Measurements from ENCODE around the gene NBPF8.
"Not testable (repeated sequence)": the region's sequence is repeated elsewhere in the genome, so short reads cannot be mapped to it uniquely, and the experiment has no call there.

DNA sequence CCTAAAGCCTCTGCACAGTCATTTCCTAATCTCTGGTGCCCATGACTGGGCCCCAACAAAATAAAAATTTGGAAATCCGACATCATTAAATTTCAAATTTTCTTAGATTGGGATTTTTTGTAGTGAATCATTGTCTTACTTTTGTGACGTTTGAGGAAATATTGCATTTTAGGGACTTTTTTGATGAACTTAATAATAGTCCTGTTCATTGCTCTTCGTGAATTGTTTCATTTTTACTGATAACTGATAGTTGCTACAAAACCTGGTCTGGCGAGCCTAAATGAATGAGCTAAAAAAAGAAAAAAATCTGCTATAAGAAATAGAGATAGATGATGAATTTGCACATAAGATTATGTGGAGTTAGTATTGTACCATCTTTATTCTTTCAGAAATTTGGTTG lies 23.5 kb upstream of the NBPF8 start:
- TF ChIP-seq CTCF (IDR thresholded peaks at IDR 0.05; ENCODE audit: low read depth, low read length, poor library complexity, severe bottlenecking); EZH2phosphoT487 (IDR thresholded peaks at IDR 0.05; ENCODE audit: borderline replicate concordance, low read length): not testable (repeated sequence)

Data from DOHH2 (cell line).